HG02588 (cell line): ENCODE measurements around the gene PLCG2.

Source experiments
- ATAC-seq: cut with Tn5 transposase; IDR thresholded peaks from one replicate; pipeline ENCODE4 v1.9.1; 2021; ENCODE audit warnings: mild to moderate bottlenecking, moderate library complexity; ENCODE audit not compliant: unreplicated experiment

Gene PLCG2

DNA sequence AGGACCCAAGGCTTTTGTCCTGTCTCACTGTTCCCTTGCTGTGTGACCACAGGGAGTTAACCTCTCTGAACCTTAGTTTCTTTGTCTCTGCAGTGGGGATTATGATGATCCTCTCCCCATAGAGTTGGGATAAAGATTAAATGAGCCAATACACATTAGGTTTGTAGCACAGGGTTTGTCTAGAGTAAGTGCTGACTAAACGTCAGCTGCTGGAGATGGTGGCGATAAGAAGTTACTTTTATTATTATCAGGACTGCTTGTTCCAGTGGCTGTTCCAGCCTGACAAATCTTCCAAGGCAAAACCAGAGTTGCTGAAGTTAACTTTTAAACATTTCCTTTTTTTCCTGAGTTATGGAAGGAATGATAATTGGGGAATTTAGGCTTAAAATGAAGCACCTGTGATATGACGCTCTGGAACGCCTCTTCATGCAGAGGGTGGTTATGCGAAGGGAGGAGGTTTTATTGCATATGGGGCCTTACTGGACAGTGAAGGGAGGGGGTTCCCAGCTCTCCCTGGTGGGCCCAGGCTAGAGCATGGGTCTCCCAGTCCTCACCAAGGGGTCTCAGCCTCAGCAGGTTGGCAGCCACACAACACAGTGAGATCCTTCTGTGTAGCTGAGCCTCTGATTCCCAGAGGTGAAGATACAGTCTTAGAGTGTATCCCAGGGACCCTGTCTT lies 35.8 kb downstream of the PLCG2 start:
- ATAC-seq: no peak

DNA sequence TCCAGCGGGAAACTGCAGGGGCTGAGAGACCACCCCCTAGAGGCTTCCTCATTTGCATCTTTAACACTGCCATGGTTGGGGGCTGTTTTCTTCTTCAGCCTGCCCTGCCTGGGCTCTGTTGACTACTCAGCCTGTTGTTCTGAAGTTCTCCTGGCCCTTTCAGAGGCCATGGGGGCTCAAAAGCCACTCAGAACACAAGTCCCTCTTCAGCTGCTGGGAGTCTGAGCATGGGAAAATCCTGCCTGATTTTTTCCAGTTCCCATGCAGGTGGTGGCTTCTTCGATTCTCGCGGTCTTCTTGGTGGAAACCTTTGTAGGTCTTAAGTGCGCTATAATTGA lies 36.3 kb downstream of the PLCG2 start:
- ATAC-seq: no peak

DNA sequence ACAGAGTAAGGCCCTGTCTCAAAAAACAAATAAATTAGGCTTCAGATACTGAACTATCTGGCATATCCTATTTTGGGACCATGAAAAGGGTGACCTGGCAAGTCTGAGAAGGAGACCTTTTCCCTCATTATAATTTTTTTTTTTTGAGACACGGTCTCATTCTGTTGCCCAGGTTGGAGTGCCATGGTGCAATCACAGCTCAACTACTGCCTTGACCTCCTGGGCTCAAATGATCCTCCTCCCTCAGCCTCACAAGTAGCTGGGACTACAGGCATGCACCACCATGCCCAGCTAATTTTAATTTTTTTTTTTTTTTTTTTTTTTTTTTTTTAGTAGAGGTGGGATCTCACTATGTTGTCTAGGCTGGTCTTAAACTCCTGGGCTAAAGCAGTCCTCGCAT lies 37.3 kb downstream of the PLCG2 start:
- ATAC-seq: no peak

DNA sequence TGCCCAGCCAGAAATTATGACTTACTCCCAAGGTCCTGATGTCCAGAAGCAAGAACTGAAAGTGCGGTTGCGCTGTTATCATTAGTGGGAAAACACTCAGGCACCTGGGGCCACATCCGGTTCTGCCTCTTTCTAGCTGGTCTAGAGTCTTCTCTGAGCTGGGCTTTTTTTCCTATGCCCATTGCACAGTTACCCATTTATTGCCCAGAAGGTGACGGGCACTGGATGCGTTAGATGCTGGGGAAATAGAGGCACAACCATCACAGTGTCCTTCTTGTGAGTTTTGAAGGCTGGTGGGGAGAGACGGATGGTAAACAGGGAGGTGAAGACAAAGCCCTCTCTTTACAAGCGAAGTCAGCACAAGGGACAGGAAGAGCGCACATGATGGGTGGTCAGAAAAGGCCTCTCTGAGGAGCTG lies 37.7 kb downstream of the PLCG2 start:
- ATAC-seq: no peak

DNA sequence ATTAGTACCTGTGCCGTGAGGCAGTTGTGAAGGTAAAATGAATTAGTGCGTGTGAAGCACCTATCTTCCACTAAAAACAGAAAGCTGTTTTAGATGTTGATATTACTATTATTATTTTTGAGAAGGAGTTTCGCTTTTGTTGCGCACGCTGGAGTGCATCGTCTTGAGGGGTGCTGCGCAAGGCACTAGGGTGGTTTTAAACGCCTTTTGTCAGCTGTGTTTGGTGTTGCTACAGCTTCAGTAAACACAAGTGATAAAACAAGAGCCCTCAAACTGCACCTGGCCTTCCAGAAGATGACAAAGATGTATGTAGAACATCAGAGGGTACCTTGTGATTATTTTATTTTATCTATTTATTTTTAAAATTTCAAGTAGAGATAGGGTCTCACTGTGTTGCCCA lies 38.2 kb downstream of the PLCG2 start:
- no peak for ATAC-seq

DNA sequence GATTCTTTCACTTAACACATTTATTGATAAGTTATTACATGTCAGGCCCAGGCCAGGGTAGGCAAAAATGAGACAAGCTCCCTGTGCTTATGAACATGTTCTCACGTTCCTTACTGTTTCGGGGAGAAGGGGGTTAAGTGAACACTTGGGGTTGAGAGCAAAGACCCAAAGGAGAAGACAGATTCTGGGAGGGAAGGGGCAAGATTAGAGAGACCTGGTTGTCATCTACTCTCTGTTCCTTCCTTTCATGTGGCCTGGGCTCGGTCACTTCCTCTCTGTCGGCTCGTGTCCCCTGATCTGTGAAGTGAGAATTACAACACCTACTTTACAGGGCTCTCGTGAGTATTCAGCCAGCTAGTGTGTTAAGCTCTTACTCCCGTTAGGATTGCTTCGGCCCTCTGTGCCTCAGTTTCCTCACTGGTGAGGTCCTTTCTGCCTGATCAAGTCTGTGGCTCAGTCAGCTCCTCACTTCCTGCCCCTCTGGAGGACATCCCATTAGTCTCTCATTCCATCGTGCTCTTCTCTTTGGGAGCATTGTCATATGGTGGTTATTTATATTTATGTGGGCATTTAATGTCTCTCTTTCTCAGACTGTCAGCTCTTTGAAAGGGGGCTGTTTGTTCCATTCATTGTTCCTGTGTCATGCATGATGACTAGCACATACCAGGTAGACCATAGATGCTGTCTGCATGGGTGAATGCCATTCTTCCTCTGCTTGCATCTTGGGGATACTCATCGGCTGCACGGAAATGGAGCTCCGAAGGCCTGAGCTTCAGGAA lies 38.9 kb downstream of the PLCG2 start:
- ATAC-seq: no peak

DNA sequence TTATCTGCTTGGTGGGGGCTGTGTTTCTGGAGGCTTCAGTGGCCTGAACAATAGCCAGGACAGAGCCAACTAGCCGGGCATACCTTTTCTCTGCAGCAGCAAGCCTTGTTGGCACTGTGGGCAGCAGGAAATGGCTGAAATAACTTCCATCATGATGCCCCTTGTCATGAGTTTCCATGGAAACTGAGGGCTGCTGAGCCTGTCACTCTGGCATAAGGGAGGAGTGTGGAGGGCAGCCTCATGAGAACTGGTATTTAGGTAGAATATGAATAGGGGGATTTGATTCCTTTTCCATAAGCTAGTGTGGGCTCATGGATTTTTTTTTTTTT lies 39.4 kb downstream of the PLCG2 start:
- ATAC-seq: no peak

DNA sequence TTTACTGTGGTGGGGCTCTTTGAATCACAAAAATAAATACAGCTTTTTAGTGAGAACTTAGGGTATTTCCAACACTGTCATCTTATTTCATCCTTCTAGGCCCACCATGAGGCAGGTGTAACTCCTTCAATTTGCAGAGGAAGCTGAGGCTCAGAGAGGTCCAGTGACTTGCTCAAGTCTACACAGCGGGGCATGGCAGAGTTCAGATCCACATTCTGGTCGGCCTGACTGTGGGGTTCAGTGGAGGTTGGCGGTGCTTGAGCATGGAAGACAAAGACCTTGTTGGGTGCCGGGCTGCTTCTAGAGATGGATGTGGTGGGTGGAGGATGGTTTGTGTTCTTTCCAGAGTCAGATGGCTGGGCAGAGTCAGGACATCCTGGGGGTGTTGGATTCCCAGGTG lies 39.8 kb downstream of the PLCG2 start:
- ATAC-seq: no peak

DNA sequence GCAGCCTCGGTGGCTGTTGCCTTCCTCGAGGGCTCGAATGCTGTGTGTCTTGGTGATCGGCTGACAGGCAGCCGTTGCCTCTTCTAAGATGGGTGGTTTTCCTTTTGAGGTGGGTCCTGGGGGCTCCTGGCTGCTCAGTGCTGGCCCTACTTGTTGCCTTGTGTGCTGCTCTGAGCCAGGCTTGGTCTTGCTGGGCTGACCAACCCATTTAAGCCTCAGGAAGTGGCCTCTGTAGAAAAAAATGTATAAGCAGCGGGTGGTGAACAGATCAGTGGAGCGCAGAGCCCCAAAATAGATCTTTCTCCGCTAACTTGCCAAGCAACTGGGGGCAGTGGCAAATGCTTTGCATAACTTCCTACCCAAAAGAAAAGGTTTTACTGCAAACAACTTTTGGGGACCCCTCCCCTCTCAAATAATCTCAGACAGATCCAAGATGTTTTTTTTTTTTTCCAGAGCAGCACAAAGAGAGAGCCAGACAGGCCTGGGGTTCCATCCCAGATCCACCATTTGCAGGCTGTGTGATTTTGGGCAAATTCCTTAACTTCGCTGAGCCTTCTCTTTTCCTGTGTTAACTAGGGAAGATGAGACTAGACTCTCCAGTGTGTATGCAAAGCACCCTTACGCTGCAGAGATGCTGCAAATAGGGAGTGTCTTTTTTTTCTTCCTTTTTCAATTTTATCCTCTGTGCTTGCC lies 42.5 kb downstream of the PLCG2 start:
- ATAC-seq: peak; percentile 45

DNA sequence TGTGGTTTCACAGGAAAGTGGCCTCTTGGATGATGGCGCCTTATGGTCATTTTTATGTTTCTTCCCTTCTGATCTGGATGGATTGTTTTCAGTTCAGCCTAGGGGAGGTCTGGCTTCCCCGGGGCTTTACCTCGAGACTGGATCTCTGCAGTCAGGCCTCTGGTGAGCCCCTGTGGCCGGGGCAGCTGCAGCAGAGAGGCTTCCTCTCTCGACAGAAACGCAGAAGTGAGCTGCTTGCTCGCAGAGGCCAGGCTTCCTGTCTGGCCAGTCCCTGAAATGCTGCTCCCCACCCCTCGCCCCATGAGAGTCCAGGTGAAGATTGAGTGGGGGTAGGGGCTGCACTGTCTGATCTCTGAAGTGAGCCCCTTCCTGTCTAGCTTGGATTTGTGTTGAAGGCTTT lies 44.0 kb downstream of the PLCG2 start:
- peak; percentile 51 for ATAC-seq

DNA sequence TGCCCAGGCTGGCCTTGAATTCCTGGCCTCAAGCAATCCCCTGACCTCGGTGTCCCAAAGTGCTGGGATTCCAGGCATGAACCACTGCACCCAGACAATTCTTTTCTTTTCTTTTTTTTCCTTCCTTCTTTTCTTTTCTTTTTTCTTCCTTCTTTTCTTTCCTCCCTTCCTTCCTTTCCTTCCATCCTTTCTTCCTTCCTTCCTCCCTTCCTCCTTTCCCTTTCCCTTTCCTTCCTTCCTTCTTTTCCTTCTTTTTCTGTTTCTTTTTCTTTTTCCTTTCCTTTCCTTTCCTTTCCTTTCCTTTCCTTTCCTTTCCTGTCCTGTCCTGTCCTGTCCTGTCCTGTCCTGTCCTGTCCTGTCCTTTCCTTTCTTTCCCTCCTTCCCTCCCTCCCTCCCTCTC lies 44.6 kb downstream of the PLCG2 start:
- ATAC-seq: no peak

DNA sequence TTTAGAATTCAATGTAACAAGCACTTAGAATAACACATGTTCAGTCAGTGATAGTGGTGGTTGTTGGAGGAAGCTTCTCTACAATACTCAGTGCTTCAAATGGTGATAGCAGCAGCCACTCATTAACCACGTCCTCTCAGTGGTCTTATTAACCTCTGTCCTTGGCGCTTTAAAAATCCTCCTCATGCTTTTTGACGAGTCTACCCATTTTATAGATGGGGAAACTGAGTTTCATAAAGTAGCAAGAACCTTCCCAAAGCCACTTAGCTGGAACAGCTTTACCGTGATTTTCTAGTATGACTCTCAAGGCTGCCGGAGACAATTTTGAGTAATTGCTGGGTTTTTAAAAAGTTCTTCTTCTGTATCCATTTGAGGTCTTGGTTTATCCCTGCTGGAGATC lies 47.4 kb downstream of the PLCG2 start:
- ATAC-seq: no peak

DNA sequence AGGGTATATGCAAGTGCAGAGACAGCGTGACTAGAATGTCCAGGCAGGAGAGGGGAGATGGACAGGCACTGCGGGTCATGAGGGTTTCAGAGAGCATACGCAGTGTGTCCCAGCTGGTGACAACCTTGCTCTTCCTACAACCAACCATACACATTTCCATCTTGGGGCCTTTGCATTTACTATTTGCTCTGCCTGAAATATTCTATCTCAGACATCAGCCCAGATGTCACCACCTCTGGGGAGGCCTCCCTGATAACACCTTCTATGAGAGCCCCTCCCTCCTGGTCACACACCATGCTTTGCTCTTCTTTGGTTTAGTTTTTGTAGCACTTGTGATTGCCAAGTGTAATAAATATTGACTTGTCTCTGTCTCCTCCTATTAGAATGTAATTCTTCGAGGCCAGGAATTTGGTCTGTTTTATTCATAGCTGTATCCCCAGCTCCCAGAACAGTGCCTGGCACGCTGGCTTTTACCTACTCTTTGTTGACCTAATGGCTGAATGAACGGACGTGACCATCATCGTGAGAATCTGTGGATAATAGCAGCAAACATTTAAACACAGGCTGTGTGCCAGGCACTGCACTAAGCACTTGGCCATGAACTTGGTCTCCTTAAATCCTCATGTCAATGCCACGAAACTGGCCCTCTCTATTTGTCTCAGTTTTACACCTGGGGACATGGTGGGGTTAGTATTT lies 51.9 kb downstream of the PLCG2 start:
- ATAC-seq: no peak

DNA sequence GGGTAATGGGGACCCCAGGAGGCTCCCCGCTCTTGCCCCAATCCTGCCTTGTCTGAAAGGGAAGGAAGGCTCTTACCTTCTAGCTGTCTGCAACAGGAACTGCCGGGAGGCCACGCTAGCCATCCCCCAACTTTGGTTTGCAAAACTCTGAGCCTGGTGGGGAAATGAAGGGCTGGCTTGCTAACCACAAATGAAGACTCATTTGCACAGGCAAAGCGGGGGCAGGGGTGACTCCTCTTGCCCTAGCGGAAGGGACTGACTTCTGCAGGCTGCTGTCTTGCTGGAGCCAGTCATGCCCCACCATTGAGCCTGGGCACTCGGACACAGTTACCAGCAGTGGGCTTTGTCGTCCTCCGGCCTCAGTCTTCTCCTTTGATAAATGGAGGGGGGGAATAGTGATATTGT lies 52.6 kb downstream of the PLCG2 start:
- peak; percentile 68 for ATAC-seq

DNA sequence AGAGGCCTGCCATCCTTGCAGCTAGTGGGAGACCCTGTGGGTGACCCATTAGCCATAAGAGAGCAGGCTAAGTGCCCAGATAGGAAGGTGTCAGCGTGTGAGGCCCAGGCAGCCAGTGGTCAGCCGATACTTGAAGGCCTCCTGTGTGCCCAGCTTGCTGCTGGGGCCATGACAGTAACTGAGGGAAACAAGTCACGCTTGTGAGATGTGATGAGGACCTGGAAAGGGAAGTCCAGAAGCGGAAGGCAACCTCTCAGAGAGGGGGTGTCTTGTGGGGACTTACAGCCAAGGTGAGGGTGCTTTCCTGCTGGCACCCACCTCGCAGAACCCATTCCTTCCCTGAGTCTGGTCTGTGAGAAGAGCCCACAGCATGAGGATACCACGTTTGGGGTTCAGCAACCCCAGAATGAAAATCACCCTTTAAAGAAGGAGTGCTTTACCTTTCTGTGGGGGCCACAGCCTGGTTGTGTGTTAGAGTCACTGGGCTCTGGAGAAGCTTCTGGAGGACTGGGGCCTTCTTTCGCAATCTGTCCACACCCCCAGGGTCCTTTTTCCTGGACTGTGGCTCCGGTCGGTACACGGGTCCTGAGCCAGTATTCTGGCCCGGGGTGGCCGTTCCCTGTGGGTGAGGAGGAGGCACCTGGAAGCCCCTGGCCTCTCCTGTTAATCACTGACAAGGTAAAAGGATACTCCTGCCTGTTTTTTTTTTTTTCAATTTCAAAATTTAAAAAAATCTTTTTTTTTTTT lies 53.9 kb downstream of the PLCG2 start:
- no peak for ATAC-seq

DNA sequence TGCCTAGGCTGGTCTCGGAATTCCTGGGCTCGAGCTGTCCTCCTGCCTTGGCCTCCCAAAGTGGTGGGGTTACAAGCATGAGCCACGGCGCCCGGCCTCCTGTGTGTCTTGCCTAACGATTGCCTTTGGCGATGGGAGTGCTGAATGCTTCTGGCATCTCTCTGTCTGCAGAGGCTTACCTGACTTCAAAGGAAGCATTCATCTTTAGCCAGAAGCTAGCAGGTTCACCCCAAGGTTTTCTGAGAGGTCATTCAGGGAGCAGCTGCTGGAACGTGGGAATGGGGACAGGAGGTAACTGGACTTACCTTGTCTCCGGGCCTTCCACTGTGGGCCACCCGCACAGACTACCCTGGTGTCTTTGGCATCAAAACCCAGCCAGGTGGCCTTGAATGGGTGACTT lies 54.7 kb downstream of the PLCG2 start:
- no peak for ATAC-seq

DNA sequence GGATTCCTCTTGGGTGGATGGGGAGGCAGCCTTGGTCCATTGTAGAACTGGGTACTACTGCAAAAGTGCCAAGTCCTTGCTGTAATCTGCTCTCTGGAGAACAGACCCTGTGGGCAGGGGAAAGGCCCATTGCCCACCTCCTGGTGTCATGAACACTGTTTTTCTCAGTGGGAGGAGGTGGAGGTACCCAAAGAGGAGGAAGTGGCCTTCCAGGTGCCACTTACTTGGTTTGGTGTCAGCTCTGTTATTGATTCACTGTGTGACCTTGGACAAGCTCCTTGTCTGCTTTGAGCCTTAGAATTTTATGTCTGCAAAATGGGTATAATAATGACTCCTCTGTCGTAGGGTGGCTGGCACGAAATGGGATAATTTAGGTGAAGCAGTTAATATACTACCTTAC lies 55.8 kb downstream of the PLCG2 start:
- ATAC-seq: no peak

DNA sequence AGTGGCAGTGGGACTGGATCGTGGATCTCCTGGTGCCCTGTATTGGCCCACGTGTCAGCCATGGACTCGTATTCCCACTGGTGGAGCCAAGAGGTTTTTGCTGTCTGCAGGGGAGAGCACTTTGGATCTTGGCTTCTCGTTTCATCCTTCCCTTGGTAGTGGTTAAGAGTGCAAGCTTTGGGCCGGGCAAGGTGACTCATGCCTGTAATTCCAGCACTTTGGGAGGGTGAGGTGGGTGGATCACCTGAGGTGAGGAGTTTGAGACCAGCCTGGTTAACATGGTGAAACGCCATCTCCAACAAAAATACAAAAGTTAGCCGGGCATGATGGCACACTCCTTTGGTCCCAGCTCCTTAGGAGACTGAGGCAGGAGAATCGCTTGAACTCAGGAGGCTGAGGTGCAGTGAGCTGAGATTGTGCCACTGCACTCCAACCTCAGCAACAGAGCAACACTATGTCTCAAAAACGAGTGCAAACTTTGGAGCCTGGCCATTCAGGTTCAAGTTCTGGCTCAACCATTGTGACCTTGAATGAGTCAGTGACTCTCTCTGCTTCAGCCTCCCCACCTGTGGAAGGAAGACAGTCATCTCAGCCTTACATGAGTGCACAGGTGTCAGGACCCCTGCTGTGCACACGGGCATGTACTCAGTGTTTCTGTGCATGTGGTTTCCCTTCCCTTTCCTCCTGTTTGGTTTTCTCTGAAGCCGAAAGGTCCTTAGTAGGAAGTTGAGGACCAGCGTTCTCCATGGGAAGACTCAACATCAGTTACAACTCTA lies 57.4 kb downstream of the PLCG2 start:
- peak; percentile 69 for ATAC-seq

DNA sequence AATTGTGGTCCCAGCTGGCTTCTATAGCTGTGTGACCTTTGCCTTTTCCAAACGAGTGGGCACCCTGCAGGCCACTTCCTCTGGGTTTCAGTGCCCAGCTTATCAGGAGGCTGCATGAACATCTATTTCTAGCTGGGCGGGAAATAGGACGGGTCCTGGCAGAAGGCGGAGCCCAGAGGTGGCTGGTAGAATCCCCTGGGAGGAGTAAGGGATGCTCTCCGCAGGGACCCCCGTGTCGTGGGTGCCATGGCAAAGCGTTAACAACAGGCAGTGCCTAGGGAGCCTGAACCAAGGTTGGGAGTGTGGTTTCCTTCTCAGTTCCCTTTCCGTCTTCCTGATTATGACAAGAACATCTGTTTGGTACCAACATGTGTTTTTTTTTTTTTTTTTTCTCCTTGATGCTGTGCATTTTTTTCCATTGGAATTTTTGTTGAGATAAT lies 58.2 kb downstream of the PLCG2 start:
- no peak for ATAC-seq

DNA sequence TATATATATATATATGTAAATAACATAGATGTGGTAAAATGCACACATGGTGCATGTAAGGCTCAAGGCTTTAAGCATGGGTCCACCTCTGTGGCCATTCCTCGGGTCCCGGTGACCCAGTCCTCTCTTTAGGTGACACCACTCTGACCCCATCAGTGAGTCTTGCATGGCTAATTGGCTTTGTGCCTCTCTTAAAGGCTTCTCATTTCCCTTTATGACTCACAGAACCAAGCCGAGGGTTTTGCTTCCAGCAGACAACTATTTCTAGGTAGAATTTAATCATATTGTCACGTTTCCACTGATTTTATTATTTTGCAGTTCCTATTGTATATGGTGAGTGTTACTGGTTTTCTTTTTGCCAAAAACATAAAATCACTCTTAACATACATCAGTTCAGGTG lies 59.7 kb downstream of the PLCG2 start:
- peak; percentile 47 for ATAC-seq
